Vagina (tissue), 2 donors: ENCODE results near the gene GHR.

Source experiments
- POLR2A ChIP-seq, 2 donors: fragments of 450-650 bp; IDR thresholded peaks; one replicate each; pipeline ENCODE4 v1.6.1; 2017; ENCODE audit warnings: antibody characterized with exemption in 2 of 2, mild to moderate bottlenecking in 2 of 2, moderate library complexity in 2 of 2
- POLR2AphosphoS5 ChIP-seq, 2 donors: sonication (generic); formaldehyde crosslinking; IDR thresholded peaks; one replicate each; pipeline ENCODE4 v1.9.0; 2017; ENCODE audit warnings: antibody characterized with exemption in 2 of 2, mild to moderate bottlenecking in 2 of 2, low read depth in 1 of 2; ENCODE audit not compliant: insufficient read depth in 1 of 2
- TF ChIP-seq, protein P1 (sequence below), 3 experiments: fragments of 450-650 bp in 2 of 3; fragments of 200-600 bp in 1 of 3; sonication (generic) in 1 of 3; IDR thresholded peaks; one replicate each; pipeline ENCODE4 v1.5.1; 2017 to 2019; ENCODE audit warnings: antibody characterized with exemption in 3 of 3, mild to moderate bottlenecking in 2 of 3, moderate library complexity in 2 of 3

DNA sequence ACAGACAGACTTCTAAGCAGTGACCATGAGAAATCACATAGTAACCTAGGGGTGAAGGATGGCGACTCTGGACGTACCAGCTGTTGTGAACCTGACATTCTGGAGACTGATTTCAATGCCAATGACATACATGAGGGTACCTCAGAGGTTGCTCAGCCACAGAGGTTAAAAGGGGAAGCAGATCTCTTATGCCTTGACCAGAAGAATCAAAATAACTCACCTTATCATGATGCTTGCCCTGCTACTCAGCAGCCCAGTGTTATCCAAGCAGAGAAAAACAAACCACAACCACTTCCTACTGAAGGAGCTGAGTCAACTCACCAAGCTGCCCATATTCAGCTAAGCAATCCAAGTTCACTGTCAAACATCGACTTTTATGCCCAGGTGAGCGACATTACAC lies 295.4 kb downstream of the GHR start:
- TF ChIP-seq, protein P1, sequence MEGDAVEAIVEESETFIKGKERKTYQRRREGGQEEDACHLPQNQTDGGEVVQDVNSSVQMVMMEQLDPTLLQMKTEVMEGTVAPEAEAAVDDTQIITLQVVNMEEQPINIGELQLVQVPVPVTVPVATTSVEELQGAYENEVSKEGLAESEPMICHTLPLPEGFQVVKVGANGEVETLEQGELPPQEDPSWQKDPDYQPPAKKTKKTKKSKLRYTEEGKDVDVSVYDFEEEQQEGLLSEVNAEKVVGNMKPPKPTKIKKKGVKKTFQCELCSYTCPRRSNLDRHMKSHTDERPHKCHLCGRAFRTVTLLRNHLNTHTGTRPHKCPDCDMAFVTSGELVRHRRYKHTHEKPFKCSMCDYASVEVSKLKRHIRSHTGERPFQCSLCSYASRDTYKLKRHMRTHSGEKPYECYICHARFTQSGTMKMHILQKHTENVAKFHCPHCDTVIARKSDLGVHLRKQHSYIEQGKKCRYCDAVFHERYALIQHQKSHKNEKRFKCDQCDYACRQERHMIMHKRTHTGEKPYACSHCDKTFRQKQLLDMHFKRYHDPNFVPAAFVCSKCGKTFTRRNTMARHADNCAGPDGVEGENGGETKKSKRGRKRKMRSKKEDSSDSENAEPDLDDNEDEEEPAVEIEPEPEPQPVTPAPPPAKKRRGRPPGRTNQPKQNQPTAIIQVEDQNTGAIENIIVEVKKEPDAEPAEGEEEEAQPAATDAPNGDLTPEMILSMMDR (IDR thresholded peaks at IDR 0.05) = no peak
- TF ChIP-seq POLR2AphosphoS5 (IDR thresholded peaks at IDR 0.05; ENCODE audit: insufficient read depth in 1 of 2, low read depth in 1 of 2) = no peak
- TF ChIP-seq POLR2A (IDR thresholded peaks at IDR 0.05) = no peak
